ENCODE results near the gene PEPD.

The PEPD gene

GRCh38 chr19:33404506-33405253, 116.9 kb downstream of the PEPD start:
- no peak for DNase-seq

DNA sequence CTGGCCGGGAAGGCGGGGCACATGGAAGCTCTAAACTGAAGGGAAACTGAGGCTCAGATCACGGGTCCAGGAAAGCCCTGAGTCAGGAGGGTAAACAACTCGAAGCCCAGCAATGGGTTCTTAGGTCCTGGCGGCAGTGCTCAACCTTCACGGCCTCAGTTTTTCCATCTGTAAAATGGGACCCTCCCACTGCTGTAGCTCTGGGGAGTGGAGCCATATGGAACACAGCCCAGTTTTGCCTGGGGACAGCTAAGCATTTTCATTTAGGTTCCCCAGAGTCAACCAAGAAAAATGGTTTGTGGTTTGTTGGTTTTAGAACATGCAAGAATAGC, 117.7 kb downstream of the PEPD start:
- DNase-seq: no peak

DNA sequence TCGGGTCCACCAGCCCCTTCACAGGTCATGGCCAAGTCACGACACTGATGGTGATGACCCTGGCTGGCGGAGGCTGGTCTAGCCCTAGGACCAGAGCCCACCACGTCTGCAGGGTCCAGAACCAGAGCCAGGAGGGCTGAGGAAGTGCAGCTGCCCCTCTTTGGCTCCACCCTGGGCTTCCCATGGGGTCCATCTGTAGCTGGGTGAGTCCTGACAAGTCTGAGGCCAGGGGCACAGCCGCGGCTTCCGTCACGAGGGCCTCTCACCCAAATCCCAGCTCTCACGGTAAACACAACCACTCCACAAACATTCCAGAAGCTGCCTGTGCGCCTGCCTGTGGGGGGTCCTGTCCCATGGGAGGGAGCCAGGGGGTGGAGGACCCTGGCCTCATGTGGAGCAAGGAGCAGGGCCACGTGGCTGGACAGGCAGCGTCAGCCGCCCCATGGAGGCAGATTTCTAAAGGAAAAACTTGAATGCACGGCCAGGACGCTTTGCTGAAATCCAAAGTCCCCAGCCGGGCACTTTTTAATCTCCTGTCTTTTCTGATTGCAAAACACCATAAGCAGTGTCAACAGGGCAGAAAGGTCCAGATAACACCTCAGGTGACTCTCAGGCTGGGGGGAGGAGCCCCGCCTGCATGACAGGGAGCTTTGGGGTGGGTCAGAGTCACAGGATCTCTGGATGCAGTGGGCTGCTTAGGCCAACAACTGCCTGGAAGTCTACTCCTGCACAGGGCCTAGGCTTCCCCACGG, 118.2 kb downstream of the PEPD start:
- DNase-seq: no peak

DNA sequence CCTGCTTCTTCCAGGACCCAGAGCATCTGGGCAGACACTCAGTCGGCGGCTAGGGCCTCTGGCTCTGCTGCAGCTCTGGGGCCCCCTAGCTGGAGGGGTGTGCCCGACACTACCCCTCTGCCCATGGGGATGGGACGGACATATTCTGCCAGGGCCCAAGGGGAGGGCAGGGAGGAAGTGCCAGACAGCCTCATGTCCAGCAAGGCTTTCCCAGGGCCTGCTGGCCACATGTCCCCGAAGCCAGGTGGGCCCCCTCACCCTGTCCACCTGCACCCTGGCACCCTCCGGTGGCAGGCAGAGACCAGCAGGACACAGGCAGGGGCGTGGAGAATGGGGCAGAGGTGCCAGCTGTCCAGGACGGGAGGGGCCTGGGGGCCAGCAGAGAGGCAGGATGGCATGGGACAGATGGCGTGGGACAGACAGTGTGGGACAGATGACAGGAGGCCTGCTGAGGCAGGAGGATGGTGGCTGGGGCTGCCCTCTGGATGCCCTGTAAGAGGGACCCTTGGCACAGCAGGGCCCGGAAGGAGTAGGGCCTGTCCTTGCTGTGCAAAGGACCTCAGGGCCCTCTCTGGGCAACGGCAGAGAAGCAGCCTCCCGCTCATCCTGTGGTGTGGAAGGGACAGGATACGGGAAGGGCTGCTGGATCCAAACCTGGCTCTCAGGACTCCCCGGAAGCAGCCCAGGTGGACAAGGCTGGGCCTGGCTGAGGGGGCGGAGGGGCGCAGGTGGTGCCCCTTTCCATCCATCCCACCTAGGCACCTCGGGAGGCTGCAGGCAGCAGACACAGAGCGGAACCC, 119.0 kb downstream of the PEPD start:
- DNase-seq: no peak

GRCh38 chr19:33401683-33402420, 119.7 kb downstream of the PEPD start:
- no peak for DNase-seq

DNA sequence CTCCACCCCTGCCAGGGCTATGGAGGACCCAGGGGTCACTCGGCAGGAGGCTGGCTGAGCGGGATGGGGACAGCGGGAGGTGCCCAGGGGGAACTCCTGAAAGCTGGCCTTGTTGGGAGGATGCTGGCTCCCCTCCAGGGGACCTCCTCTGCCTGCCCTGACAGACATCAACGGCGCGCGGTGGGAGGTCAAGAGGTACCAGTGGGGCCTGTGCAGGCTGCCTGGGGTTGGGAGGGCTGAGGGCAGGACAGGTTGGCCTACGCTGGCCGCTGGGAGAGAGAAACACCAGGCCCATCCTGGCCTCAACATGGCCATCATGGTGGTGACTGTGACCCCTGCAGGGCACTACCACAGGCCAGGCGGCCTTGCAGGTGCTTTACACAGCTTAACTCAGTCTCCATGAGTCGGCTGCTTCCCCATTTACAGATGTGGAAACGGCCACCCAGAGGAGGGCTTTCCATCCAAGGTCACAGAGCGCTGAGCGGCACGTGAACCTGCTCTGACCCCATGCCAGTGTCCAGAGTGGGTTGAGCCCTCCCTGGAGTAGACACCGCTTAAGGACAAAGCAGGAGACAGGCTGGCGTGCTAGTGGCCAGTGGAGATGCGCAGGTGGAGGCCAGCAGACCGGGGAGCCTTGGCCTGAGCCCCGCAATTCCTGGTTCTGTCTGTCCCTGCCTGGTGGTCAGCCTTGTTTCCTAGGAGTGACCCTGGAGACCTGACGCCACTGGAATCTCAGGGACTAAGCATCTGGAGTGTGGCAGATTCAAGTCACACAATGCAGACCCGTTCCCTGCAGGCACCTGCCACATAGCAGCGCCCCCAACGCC, 120.5 kb downstream of the PEPD start:
- no peak for DNase-seq

- DNase-seq: no peak
These were observed 121.6 kb downstream of the PEPD start for GRCh38 chr19:33399745-33400681.

DNA sequence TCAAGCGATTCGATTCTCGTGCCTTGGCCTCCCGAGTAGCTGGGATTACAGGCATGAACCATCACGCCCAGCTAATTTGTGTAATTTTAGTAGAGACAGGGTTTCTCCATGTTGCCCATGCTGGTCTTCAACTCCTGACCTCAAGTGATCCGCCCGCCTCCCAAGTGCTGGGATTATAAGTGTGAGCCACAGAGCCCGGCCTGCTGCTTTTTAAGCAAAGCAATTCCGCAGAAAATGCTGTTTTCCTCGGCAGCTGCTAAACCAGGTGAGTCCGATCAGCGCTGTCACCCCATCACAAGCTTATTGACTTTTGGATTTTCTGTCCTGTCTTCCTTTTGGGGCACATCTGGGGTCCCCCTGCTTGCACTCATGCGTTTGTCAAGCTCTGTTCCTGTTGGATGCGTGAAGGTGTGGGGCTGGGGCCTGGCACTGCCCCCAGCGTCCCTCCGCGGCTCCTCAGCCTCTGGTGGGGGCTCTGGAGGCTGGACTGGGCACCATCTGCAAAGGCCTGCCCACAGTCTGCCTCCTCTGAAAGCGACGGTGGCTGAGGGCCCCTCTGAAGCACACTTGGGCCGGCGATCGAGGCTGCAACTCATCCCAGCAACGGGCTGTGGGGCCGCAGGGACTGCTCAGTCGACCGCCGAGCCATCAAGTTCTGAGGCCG, 122.4 kb downstream of the PEPD start:
- no peak for DNase-seq

DNA sequence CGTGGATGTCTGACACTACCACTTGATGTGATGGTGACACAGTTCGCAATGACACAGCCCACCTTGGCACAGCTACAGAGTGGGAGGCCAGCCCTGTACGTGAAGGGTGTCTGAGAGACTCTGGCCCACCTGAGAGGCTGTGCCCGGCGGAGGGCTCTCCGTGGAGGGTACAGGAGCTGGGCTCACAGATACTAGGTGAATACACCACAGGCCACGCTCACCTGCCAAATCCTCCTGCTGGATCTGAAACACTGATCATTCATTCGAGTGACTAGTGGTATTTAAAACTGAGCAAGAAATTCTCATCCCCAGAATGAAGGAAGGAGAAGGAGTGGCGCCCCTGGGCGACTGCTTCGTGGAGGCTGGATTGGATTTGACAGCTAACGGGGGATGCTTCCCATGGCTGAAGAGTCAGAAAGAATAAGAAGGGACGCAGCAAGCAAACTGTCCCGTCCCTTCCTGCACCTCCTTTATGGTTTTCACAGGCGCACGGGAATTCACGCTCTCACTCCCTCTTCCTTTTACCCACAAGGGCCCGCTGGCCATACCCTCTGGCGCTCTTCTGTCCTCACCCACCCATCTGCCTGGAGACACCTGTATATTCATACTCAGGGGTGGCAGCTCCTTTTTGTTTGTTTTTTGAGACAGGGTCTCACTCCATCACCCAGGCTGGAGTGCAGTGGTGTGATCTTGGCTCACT, 123.1 kb downstream of the PEPD start:
- no peak for DNase-seq

DNA sequence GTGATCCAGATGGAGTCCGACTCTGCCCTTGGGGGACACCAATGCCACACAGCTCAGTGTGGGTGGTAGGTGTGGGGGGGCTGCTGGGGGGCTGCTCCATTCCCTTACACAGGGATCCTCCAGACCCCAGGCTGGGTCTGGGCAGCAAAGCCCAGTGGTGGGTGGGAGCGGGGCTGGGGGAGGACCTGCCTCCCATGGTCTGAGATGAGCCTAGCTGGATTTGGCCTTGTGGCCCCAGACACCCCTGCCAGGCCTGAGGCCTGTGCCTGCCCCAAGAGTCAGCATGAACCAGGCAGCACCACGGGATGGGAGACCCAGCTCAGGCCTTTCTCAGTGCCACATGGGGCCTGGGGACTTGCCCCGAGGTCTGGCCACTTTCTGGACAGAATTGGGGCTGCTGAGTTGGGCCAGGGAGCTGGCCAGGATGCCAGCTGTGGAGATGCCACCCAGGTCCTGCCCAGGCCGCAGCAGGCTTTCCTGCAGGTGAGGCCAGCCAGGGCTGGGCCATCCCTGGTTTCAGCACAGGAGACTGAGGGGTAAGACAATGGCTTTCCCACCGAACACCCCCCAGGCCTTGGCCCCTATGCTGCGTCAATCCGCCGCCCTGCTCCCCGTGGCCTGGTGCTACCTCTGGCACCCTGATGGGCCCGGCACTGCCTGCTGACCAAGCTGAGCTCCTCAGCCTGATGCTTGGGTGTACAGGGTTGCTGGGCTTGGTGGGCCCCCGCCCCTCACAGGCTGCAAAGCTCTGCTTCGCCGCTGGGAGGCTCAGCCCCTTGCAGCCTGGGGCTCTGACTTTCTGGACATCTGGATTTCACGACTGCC, 123.8 kb downstream of the PEPD start:
- DNase-seq: no peak

DNA sequence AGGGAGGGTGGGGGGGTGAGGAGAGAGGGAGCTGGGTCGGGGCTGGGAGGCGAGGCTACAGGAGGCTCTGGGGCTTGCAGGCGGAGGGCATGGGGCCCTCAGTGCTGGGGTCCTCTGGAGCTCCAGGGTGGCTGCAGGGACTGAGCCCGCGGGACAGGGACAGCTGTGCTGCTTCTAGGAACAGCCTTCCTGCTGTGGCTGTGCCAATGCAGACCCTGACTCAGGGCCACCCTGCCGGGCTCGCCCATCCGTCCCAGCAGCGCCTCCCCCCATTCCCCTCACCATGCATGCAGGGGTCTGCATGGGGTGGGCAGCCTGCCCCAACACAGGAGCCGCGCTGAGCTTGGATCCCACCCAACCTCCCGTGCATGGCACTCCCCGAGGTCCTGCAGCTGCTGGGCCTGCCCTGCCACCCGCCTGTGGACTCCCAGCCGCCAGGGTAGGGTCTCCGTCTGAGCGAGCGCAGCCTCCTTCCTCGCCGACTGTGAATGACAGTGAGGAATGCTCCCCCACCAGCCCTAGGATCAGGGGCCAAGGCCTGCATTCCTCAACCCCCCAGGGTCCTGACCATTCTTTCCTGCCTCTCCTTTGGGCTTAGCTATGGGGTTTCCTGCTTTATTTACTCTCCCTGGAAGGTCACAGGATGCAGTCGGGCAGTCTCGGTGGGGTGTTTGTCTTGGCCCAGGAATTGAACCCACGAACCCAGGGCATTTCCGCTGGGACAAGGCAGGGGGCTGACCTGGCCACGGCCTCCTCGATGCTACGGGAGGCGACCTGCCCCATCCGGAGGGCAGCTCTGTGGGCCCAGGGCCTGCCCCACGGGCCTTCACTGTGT, 124.7 kb downstream of the PEPD start:
- no peak for DNase-seq

DNA sequence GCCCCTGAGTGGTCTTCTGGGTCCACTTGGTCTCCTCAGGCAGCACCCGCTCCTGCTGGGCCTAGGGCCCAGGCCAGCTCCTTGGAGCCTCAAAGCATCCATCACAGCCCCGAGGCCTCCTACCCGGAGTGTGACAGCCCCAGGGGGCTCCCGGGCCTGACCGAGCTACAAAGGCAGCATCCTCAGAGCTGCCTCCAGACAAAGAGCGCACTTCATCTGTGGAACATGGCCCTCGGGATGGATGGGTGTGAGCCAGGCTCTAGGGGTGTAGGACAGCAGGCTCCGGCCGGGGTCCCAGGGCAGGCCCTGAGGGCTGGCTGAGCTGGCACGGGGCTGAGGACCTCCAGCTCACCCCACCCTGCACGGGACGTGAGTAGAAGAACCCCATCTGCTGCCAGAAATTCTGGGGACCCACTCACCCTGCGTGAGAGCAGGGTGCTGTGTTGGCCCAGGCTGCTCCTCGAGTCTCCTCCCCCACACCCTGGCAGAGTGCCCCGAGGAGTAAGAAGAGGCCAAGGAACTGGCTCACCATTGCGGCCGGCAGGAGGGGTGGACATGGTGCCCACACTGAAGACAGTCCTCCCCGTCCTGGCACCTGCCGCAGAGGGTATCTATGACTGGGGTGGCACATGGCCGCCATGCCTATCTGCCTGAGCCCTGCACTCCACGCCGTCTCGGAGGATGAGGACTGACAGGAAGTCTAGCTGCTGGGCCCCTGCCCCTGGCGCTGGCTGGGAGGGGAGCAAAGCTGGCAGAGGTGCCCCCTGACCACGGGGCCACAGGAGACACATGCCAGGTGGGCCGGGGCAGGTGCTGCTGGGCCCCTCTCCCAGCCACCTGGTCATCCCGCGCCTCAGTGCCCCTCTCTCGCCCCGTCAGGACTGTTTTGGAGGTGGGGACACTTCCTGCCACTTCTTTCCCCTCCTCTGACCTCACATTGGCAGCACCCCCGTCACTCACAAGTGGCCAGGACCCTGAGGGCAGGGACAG, 125.7 kb downstream of the PEPD start:
- no peak for DNase-seq

DNA sequence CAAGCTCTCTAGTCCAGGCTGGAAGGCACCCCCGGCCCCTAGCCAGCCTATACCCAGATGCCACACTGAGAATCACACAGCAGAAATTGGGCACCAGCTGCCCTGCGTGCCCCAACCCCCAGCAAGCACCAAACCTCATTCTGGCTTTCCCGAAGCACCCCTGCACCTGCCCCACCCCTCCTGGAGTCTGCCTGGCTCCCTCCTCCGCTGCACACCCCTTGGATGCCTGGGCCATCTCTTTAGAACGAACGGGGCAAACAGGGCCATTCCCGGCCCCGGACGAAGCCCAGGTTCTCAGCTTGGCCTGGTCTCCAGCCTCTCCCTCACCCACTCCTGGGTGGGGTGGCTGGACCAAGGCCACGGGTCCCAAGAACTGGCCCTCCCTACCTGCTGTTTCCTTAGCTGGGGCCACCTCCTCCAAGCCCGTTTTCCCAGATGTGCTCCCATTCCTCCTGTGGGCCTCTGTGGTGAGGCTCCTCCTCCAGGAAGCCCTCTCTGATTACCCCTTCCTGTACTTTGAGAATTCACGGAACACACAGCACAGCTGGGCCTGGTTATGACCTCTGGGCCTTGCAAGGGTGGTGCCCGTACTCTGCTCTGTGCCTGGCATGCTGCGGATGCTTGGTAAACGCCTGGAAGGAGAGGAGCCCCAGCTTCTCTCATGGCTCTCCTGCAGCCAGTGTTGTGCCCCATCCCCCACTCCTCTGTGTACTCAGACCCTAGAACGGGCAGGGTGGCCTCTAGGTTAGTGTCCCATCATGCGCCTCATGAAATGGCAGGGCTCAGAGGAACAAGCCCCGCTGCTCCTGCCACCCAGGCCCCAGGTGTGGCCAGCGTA, 126.6 kb downstream of the PEPD start:
- no peak for DNase-seq

DNA sequence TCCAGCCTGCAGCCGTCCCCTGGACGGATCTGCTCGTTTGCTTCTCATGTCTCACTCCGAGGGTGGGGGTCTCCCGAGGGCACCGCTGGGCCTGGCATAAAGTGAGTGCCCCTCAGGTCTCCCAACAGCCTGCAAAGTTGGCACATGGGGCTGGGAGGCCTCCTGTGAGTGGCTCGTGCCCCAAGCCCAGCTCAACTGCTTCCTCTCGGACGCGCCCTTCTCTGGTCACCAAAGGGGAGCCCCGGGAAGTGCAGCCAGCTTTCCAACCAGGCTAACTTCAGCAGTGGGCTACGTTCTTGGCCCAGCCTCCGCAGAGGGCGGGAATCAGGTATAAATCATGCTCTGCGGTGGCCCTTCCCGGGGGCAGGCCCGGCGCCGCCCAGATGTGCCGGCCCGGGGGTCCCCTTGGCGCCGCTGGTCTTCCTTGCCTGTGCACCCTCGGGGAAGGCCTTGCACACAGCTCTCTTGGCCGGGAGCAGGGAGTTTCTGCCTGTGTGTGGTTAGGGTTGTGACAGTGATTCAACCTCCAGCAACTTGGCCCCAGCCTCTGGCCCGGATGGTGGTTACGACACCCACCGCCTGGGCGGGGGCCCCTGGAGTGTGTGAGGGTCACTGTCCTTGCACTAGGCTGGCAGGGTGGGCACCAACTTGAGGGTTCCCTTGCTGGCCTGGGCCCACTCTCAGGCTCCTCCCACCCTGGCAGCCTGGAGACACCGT, 127.4 kb downstream of the PEPD start:
- no peak for DNase-seq

Data from CD4-positive, alpha-beta T cell treated with Interleukin-17A for 4 hours (primary cell).